K562 (cell line): ENCODE results near the gene INSL4.

Experiments
- DDX20 ChIP-seq: fragments of 450-650 bp; IDR thresholded peaks from 2 replicates; pipeline ENCODE4 v1.6.1; 2016; ENCODE audit warnings: missing genetic modification characterization, low read depth, mild to moderate bottlenecking, missing compliant biosample characterization, moderate library complexity
- ELF1 ChIP-seq: fragments of 200-800 bp; sonication (Bioruptor generic); IDR thresholded peaks from 2 replicates; pipeline ENCODE4 v1.6.1; 2016; ENCODE audit warnings: missing genetic modification characterization, missing compliant biosample characterization
- HNRNPUL1 ChIP-seq: fragments of 200-400 bp; formaldehyde crosslinking; IDR thresholded peaks from 2 replicates; pipeline ENCODE4 v1.6.1; 2017; ENCODE audit warnings: low read length
- MLX ChIP-seq, 2 experiments: fragments of 450-650 bp in 1 of 2; sonication (generic) in 1 of 2; formaldehyde crosslinking; conservative IDR thresholded peaks; 2 replicates each; pipeline versions ENCODE4 v1.4.0 to v1.8.1; 2020 to 2022; ENCODE audit warnings: mild to moderate bottlenecking in 1 of 2, missing genetic modification reagents in 1 of 2
- PHB2 ChIP-seq: fragments of 450-650 bp; IDR thresholded peaks from 2 replicates; pipeline ENCODE4 v1.6.1; 2017; ENCODE audit warnings: low read depth
- POLR2A ChIP-seq: fragments of 450-650 bp; conservative IDR thresholded peaks from 2 replicates; pipeline ENCODE4 v1.6.1; 2016
- SNAPC5 ChIP-seq: fragments of 250-450 bp; sonication (Bioruptor Pico); IDR thresholded peaks from 2 replicates; pipeline ENCODE4 v1.8.0; 2021; ENCODE audit warnings: moderate library complexity, mild to moderate bottlenecking, inconsistent platforms
- TGIF2 ChIP-seq: sonication (generic); formaldehyde crosslinking; IDR thresholded peaks from 2 replicates; pipeline ENCODE4 v1.8.1; 2022; ENCODE audit warnings: mild to moderate bottlenecking, missing genetic modification reagents, moderate library complexity
- U2AF1 ChIP-seq: fragments of 200-400 bp; formaldehyde crosslinking; optimal IDR thresholded peaks from 2 replicates; pipeline ENCODE3; 2017; ENCODE audit warnings: mild to moderate bottlenecking, low read depth, low read length, moderate library complexity
- ZNF165 ChIP-seq: fragments of 250-450 bp; sonication (Bioruptor Pico); IDR thresholded peaks from 2 replicates; pipeline ENCODE4 v1.4.0; 2020; ENCODE audit warnings: borderline replicate concordance
- TF ChIP-seq, protein P1 (sequence below): fragments of 450-650 bp; IDR thresholded peaks from 2 replicates; pipeline ENCODE4 v1.6.1; 2016; ENCODE audit warnings: low read depth
- TF ChIP-seq, protein P2 (sequence below): fragments of 250-450 bp; sonication (Bioruptor Pico); IDR thresholded peaks from 2 replicates; pipeline ENCODE4 v1.4.0; 2020; ENCODE audit warnings: mild to moderate bottlenecking
- TF ChIP-seq, protein P3 (sequence below): sonication (generic); formaldehyde crosslinking; IDR thresholded peaks from 2 replicates; pipeline ENCODE4 v1.5.0; 2020; ENCODE audit warnings: missing genetic modification reagents
- TF ChIP-seq, protein P4 (sequence below): fragments of 250-450 bp; sonication (Bioruptor Pico); IDR thresholded peaks from 2 replicates; pipeline ENCODE4 v1.8.0; 2022; ENCODE audit warnings: moderate library complexity, mild to moderate bottlenecking, inconsistent platforms

GRCh38 chr9:5230554-5230953 is 665 bp upstream of the INSL4 start:
- TF ChIP-seq, protein P1, sequence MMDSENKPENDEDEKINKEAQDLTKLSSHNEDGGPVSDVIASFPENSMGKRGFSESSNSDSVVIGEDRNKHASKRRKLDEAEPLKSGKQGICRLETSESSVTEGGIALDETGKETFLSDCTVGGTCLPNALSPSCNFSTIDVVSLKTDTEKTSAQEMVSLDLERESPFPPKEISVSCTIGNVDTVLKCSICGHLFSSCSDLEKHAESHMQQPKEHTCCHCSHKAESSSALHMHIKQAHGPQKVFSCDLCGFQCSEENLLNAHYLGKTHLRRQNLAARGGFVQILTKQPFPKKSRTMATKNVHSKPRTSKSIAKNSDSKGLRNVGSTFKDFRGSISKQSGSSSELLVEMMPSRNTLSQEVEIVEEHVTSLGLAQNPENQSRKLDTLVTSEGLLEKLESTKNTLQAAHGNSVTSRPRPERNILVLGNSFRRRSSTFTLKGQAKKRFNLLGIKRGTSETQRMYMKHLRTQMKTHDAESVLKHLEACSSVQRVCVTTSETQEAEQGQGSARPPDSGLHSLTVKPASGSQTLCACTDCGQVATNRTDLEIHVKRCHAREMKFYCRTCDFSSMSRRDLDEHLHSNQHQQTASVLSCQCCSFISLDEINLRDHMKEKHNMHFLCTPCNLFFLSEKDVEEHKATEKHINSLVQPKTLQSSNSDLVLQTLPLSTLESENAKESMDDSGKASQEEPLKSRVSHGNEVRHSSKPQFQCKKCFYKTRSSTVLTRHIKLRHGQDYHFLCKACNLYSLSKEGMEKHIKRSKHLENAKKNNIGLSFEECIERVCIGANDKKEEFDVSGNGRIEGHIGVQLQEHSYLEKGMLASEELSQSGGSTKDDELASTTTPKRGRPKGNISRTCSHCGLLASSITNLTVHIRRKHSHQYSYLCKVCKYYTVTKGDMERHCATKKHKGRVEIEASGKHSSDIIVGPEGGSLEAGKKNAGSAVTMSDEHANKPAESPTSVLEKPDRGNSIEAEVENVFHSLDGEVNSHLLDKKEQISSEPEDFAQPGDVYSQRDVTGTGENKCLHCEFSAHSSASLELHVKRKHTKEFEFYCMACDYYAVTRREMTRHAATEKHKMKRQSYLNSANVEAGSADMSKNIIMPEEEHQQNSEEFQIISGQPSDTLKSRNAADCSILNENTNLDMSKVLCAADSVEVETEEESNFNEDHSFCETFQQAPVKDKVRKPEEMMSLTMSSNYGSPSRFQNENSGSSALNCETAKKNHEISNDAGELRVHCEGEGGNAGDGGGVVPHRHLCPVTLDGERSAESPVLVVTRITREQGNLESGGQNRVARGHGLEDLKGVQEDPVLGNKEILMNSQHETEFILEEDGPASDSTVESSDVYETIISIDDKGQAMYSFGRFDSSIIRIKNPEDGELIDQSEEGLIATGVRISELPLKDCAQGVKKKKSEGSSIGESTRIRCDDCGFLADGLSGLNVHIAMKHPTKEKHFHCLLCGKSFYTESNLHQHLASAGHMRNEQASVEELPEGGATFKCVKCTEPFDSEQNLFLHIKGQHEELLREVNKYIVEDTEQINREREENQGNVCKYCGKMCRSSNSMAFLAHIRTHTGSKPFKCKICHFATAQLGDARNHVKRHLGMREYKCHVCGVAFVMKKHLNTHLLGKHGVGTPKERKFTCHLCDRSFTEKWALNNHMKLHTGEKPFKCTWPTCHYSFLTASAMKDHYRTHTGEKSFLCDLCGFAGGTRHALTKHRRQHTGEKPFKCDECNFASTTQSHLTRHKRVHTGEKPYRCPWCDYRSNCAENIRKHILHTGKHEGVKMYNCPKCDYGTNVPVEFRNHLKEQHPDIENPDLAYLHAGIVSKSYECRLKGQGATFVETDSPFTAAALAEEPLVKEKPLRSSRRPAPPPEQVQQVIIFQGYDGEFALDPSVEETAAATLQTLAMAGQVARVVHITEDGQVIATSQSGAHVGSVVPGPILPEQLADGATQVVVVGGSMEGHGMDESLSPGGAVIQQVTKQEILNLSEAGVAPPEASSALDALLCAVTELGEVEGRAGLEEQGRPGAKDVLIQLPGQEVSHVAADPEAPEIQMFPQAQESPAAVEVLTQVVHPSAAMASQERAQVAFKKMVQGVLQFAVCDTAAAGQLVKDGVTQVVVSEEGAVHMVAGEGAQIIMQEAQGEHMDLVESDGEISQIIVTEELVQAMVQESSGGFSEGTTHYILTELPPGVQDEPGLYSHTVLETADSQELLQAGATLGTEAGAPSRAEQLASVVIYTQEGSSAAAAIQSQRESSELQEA = no peak
- no peak for TF ChIP-seq DDX20 (tag)
- no peak for TF ChIP-seq SNAPC5 (CRISPR knock-in tag)
- TF ChIP-seq HNRNPUL1 = no peak
- TF ChIP-seq, protein P2, sequence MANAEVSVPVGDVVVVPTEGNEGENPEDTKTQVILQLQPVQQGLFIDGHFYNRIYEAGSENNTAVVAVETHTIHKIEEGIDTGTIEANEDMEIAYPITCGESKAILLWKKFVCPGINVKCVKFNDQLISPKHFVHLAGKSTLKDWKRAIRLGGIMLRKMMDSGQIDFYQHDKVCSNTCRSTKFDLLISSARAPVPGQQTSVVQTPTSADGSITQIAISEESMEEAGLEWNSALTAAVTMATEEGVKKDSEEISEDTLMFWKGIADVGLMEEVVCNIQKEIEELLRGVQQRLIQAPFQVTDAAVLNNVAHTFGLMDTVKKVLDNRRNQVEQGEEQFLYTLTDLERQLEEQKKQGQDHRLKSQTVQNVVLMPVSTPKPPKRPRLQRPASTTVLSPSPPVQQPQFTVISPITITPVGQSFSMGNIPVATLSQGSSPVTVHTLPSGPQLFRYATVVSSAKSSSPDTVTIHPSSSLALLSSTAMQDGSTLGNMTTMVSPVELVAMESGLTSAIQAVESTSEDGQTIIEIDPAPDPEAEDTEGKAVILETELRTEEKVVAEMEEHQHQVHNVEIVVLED (CRISPR knock-in tag) = no peak
- no peak for TF ChIP-seq POLR2A
- no peak for TF ChIP-seq ELF1 (tag)
- TF ChIP-seq, protein P3, sequence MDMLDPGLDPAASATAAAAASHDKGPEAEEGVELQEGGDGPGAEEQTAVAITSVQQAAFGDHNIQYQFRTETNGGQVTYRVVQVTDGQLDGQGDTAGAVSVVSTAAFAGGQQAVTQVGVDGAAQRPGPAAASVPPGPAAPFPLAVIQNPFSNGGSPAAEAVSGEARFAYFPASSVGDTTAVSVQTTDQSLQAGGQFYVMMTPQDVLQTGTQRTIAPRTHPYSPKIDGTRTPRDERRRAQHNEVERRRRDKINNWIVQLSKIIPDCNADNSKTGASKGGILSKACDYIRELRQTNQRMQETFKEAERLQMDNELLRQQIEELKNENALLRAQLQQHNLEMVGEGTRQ (CRISPR knock-in tag) = no peak
- TF ChIP-seq, protein P4, sequence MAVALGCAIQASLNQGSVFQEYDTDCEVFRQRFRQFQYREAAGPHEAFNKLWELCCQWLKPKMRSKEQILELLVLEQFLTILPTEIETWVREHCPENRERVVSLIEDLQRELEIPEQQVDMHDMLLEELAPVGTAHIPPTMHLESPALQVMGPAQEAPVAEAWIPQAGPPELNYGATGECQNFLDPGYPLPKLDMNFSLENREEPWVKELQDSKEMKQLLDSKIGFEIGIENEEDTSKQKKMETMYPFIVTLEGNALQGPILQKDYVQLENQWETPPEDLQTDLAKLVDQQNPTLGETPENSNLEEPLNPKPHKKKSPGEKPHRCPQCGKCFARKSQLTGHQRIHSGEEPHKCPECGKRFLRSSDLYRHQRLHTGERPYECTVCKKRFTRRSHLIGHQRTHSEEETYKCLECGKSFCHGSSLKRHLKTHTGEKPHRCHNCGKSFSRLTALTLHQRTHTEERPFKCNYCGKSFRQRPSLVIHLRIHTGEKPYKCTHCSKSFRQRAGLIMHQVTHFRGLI = no peak
- no peak for TF ChIP-seq U2AF1
- TF ChIP-seq PHB2 = no peak
- TF ChIP-seq ZNF165 (CRISPR knock-in tag) = no peak
- no peak for TF ChIP-seq MLX (CRISPR knock-in tag; conservative IDR thresholded peaks at IDR 0.05)
- no peak for TF ChIP-seq TGIF2
